ENCODE measurements around the gene TPK1.

DNA sequence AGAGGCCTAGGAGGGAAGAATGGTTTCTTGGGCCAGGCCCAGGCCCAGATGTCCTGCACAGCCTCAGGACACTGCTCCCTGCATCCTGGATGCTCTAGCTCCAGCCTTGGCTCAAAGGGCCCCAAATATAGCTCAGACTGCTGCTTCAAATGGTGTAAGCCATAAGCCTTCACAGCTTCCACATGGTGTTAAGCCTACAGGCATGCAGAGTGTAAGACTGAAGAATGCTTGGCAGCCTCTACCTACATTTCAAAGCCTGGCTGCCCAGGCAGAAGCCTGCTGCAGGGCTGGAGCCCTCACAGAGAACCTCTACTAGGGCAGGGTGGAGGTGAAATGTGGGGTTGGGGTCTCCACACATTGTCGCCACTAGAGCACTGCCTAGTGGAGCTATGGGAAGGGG lies 118.1 kb downstream of the TPK1 start:
- TF ChIP-seq, protein P1, sequence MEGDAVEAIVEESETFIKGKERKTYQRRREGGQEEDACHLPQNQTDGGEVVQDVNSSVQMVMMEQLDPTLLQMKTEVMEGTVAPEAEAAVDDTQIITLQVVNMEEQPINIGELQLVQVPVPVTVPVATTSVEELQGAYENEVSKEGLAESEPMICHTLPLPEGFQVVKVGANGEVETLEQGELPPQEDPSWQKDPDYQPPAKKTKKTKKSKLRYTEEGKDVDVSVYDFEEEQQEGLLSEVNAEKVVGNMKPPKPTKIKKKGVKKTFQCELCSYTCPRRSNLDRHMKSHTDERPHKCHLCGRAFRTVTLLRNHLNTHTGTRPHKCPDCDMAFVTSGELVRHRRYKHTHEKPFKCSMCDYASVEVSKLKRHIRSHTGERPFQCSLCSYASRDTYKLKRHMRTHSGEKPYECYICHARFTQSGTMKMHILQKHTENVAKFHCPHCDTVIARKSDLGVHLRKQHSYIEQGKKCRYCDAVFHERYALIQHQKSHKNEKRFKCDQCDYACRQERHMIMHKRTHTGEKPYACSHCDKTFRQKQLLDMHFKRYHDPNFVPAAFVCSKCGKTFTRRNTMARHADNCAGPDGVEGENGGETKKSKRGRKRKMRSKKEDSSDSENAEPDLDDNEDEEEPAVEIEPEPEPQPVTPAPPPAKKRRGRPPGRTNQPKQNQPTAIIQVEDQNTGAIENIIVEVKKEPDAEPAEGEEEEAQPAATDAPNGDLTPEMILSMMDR (IDR thresholded peaks at IDR 0.05), result no peak
- TF ChIP-seq POLR2A (IDR thresholded peaks at IDR 0.05), result no peak
